Measurements from ENCODE around the gene FAM50B.

- no peak for TF ChIP-seq POLR2AphosphoS5 (IDR thresholded peaks at IDR 0.05)
- TF ChIP-seq, protein P1, sequence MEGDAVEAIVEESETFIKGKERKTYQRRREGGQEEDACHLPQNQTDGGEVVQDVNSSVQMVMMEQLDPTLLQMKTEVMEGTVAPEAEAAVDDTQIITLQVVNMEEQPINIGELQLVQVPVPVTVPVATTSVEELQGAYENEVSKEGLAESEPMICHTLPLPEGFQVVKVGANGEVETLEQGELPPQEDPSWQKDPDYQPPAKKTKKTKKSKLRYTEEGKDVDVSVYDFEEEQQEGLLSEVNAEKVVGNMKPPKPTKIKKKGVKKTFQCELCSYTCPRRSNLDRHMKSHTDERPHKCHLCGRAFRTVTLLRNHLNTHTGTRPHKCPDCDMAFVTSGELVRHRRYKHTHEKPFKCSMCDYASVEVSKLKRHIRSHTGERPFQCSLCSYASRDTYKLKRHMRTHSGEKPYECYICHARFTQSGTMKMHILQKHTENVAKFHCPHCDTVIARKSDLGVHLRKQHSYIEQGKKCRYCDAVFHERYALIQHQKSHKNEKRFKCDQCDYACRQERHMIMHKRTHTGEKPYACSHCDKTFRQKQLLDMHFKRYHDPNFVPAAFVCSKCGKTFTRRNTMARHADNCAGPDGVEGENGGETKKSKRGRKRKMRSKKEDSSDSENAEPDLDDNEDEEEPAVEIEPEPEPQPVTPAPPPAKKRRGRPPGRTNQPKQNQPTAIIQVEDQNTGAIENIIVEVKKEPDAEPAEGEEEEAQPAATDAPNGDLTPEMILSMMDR (IDR thresholded peaks at IDR 0.05), result no peak
These were observed 22.3 kb downstream of the FAM50B start for GRCh38 chr6:3871515-3871914.
